ENCODE results near the gene CRY2. TPM values are rescaled to one million over a fixed set of nuclear protein-coding genes. Genes with fewer than 3 reads are reported as not detected.

Gene CRY2
- total and polyA plus RNA-seq, 2 of the 13 experiments (the other 11 are each of a cell fraction or from before 2014, with no cell fraction given), result 10.1 to 12.2 TPM

- TF ChIP-seq MYPOP (CRISPR knock-in tag; IDR thresholded peaks at IDR 0.05), result 0 out of 2 replicates have a peak, but pooled peaks have one; percentile 22
- no peak for TF ChIP-seq NONO (IDR thresholded peaks at IDR 0.05)
- TF ChIP-seq NONO (CRISPR knock-in tag; conservative IDR thresholded peaks at IDR 0.05), result 0 out of 2 replicates have a peak, but pooled peaks have one; percentile 47
- TF ChIP-seq ZNF761 (CRISPR knock-in tag; conservative IDR thresholded peaks at IDR 0.05), result 0 out of 2 replicates have a peak, but pooled peaks have one; percentile 28
- 0 out of 2 replicates have a peak, but pooled peaks have one; percentile 13 for TF ChIP-seq KLF11 (CRISPR knock-in tag; IDR thresholded peaks at IDR 0.05)
- peak; percentile 75; the same call in 1 of the 2 replicates for TF ChIP-seq ZFY (CRISPR knock-in tag; IDR thresholded peaks at IDR 0.05)
- TF ChIP-seq HOXD1 (CRISPR knock-in tag; IDR thresholded peaks at IDR 0.05), result peak; percentile 41; the same call in 1 of the 2 replicates
- TF ChIP-seq ZEB1 (IDR thresholded peaks at IDR 0.05; ENCODE audit: insufficient replicate concordance, low read depth), result peak; percentile 98
- no peak for TF ChIP-seq GPBP1L1 (CRISPR knock-in tag; IDR thresholded peaks at IDR 0.05)
- TF ChIP-seq FOXA3 (CRISPR knock-in tag; IDR thresholded peaks at IDR 0.05), result peak; percentile 15; the same call in 1 of the 2 replicates
- TF ChIP-seq TEAD3 (CRISPR knock-in tag; optimal IDR thresholded peaks at IDR 0.05; ENCODE audit: borderline replicate concordance), result peak; percentile 43
- no peak for TF ChIP-seq ZNF337 (CRISPR knock-in tag; IDR thresholded peaks at IDR 0.05; ENCODE audit: borderline replicate concordance, low read depth)
- 0 out of 2 replicates have a peak, but pooled peaks have one; percentile 44 for TF ChIP-seq PCBP1 (IDR thresholded peaks at IDR 0.05; ENCODE audit: borderline replicate concordance, low read depth, low read length)
- TF ChIP-seq NFE2 (CRISPR knock-in tag; IDR thresholded peaks at IDR 0.05), result no peak
- no peak for TF ChIP-seq ZNF101 (CRISPR knock-in tag; IDR thresholded peaks at IDR 0.05; ENCODE audit: borderline replicate concordance, low read depth)
- TF ChIP-seq ZNF343 (CRISPR knock-in tag; IDR thresholded peaks at IDR 0.05), result 0 out of 2 replicates have a peak, but pooled peaks have one; percentile 40
- TF ChIP-seq ZC3H4 (CRISPR knock-in tag; IDR thresholded peaks at IDR 0.05; ENCODE audit: borderline replicate concordance), result 0 out of 2 replicates have a peak, but pooled peaks have one; percentile 12
- no peak for TF ChIP-seq ZNF607 (CRISPR knock-in tag; IDR thresholded peaks at IDR 0.05; ENCODE audit: borderline replicate concordance)
- TF ChIP-seq ZNF609 (CRISPR knock-in tag; IDR thresholded peaks at IDR 0.05; ENCODE audit: borderline replicate concordance), result peak; percentile 69; the same call in 1 of the 2 replicates
Observed at GRCh38 chr11:45921561-45922424, 74.5 kb downstream of the CRY2 start (continued).

All from HepG2 (cell line).